ENCODE results near the gene CEACAM18. TPM values are rescaled to one million over a fixed set of nuclear protein-coding genes. Genes with fewer than 3 reads are reported as not detected.

CEACAM18 gene
- total RNA-seq, 2 donors from 2014 or later, result not detected

GRCh38 chr19:51457351-51458013 is 20.9 kb upstream of the CEACAM18 start:
- DNase-seq (no peak), ATAC-seq (no peak)
- TF ChIP-seq POLR2A (IDR thresholded peaks at IDR 0.05), result no peak
- TF ChIP-seq, protein P1, sequence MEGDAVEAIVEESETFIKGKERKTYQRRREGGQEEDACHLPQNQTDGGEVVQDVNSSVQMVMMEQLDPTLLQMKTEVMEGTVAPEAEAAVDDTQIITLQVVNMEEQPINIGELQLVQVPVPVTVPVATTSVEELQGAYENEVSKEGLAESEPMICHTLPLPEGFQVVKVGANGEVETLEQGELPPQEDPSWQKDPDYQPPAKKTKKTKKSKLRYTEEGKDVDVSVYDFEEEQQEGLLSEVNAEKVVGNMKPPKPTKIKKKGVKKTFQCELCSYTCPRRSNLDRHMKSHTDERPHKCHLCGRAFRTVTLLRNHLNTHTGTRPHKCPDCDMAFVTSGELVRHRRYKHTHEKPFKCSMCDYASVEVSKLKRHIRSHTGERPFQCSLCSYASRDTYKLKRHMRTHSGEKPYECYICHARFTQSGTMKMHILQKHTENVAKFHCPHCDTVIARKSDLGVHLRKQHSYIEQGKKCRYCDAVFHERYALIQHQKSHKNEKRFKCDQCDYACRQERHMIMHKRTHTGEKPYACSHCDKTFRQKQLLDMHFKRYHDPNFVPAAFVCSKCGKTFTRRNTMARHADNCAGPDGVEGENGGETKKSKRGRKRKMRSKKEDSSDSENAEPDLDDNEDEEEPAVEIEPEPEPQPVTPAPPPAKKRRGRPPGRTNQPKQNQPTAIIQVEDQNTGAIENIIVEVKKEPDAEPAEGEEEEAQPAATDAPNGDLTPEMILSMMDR (IDR thresholded peaks at IDR 0.05), result no peak
- H3K36me3 ChIP-seq (replicated peaks in 1 of 2; ENCODE audit: insufficient read depth in 1 of 2, low read depth in 2 of 2), result no peaks in the 10 kb centered on the region
- no peaks in the 10 kb centered on the region for H3K27me3 ChIP-seq
- H3K4me1 ChIP-seq, result no peaks in the 10 kb centered on the region
- intact Hi-C loops (cut with DNase I), result no loop called here
- 64% methylated on average over 3 to 11 of the region's 11 CpGs for WGBS, 2 donors
- H3K27ac ChIP-seq, result no peak overlapping the region
- no peak overlapping the region for H3K4me3 ChIP-seq
- no peaks in the 10 kb centered on the region for H3K9me3 ChIP-seq

DNA sequence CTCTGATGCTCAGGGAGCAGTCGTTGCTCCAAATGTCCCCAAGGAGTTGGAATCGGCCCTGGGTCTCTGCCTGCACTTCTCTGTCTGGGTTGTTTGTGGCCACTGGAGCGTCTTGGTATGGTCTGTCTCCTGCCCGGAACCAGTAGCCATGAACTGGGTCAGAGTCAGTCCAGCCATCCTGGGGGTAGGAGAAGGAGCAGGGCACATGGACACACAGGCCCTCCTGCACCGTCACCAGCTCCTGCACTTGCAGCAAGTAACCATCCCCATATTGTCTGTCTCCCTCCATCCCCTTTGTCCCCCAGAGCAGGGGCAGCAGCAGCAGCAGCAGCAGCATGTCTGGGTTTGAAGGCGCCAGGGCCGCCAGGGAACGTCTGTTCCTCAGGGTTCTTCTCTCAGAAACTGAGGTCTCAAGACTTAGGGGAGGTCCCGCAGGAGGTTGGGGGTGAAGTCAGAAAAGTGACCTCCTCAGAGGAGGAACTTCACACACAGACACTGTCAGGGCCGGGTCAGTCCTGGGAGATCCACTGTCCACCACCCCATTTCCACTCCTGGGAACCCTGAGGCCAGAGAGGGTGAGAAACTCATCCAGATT is 20.2 kb upstream of the CEACAM18 start, which contains the start of gene SIGLEC8:
TSS of gene SIGLEC8 (minus strand) at position 404 of the 595 bp plus-strand sequence. CDS start at position 337, 67 bp downstream.
- Histone ChIP-seq H3K36me3 (replicated peaks in 1 of 2; ENCODE audit: insufficient read depth in 1 of 2, low read depth in 2 of 2) (no peaks in the 10 kb centered on the region), H3K27me3 (no peaks in the 10 kb centered on the region), H3K4me3 (no peak within 1 kb of the TSS), H3K4me1 (no peaks in the 10 kb centered on the region), H3K9me3 (no peaks in the 10 kb centered on the region), H3K27ac (no peak within 1 kb of the TSS)
- ATAC-seq, result no peak
- TF ChIP-seq, protein P1 (IDR thresholded peaks at IDR 0.05), result no peak
- no peak for TF ChIP-seq POLR2A (IDR thresholded peaks at IDR 0.05)
- intact Hi-C loops (cut with DNase I), result no loop called here
- 38 to 40% methylated on average over 5 to 10 of the region's 10 CpGs for WGBS, 2 donors
- no peak for DNase-seq

GRCh38 chr19:51458899-51459505 is 19.3 kb upstream of the CEACAM18 start:
- intact Hi-C loops (cut with DNase I), result no loop called here
- DNase-seq (no peak), ATAC-seq (no peak)
- 56 to 67% methylated on average over 14 of the region's 14 CpGs for WGBS, 2 donors
- H3K27ac ChIP-seq, result no peak overlapping the region
- H3K36me3 ChIP-seq (replicated peaks in 1 of 2; ENCODE audit: insufficient read depth in 1 of 2, low read depth in 2 of 2), result no peaks in the 10 kb centered on the region
- TF ChIP-seq, protein P1 (IDR thresholded peaks at IDR 0.05), result no peak
- TF ChIP-seq POLR2A (IDR thresholded peaks at IDR 0.05), result no peak
- no peak overlapping the region for H3K4me3 ChIP-seq
- H3K27me3 ChIP-seq, result no peaks in the 10 kb centered on the region
- no peaks in the 10 kb centered on the region for H3K4me1 ChIP-seq
- no peaks in the 10 kb centered on the region for H3K9me3 ChIP-seq

GRCh38 chr19:51460164-51460992 is 18.0 kb upstream of the CEACAM18 start:
- Histone ChIP-seq H3K27ac (no peak overlapping the region), H3K4me1 (no peaks in the 10 kb centered on the region), H3K36me3 (replicated peaks in 1 of 2; ENCODE audit: insufficient read depth in 1 of 2, low read depth in 2 of 2) (no peaks in the 10 kb centered on the region), H3K27me3 (no peaks in the 10 kb centered on the region), H3K4me3 (no peak overlapping the region), H3K9me3 (no peaks in the 10 kb centered on the region)
- intact Hi-C loops (cut with DNase I), result no loop called here
- 43 to 55% methylated on average over 12 to 13 of the region's 13 CpGs for WGBS, 2 donors
- peak in 1 of 4 donors; percentile 29 for DNase-seq
- ATAC-seq, result no peak
- TF ChIP-seq, protein P1 (IDR thresholded peaks at IDR 0.05), result no peak
- TF ChIP-seq POLR2A (IDR thresholded peaks at IDR 0.05), result no peak

All from body of pancreas (tissue), 4 donors.